Kidney epithelial cell (primary cell): Measurements from ENCODE around the gene CEP112. TPM values are rescaled to one million over a fixed set of nuclear protein-coding genes. Genes with fewer than 3 reads are reported as not detected.

Source experiments
- DNase-seq: peaks from one replicate; pipeline ENCODE4 v3.0.0-alpha.2; 2010; ENCODE audit warnings: low read depth
- H3K27me3 ChIP-seq: 2 replicates; pipeline ENCODE4 v1.6.0; 2011; ENCODE audit warnings: low read length; ENCODE audit not compliant: control insufficient read depth, insufficient read depth
- H3K36me3 ChIP-seq: 2 replicates; pipeline ENCODE4 v1.5.1; 2011; ENCODE audit warnings: low read length; ENCODE audit not compliant: control insufficient read depth, insufficient read depth
- H3K4me3 ChIP-seq: 2 replicates; pipeline ENCODE4 v1.5.1; 2011; ENCODE audit warnings: low read depth, mild to moderate bottlenecking, control low read depth, low read length
- total RNA-seq: library from RNA; depleted of rRNA; stranded (reverse); fragments of >200 nt; gene quantifications from 2 replicates; pipeline ENCODE4 v1.2.3, GENCODE V29; 2015
- TF ChIP-seq, protein P1 (sequence below): IDR thresholded peaks from 2 replicates; pipeline ENCODE4 v1.5.1; 2011; ENCODE audit warnings: mild to moderate bottlenecking, moderate library complexity, low read length, control low read depth, inconsistent platforms; ENCODE audit not compliant: insufficient read depth, poor library complexity, severe bottlenecking

The CEP112 gene
- total RNA-seq, 1 donor from 2014 or later, result 6.5 TPM

DNA sequence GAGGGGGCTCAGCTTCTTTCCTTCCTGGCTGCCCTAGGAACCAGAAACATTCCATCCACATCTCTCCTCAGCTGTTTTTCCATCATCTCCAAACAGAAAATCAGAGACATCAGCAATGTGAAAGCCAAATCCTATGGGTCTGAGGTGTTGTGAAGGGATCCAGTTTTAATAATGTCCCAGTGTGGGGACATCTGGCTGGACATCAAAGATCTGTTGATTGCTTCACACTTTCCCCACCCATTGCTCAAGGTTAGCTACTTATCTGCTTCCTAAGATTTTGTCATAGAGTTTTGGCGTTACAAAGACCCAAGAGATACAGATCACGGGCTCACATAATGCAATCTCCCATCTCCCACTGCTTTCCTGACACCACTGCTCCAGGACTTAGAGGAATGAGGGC, 582.6 kb downstream of the CEP112 start:
- DNase-seq, result no peak
- no peak overlapping the region for H3K4me3 ChIP-seq
- TF ChIP-seq, protein P1, sequence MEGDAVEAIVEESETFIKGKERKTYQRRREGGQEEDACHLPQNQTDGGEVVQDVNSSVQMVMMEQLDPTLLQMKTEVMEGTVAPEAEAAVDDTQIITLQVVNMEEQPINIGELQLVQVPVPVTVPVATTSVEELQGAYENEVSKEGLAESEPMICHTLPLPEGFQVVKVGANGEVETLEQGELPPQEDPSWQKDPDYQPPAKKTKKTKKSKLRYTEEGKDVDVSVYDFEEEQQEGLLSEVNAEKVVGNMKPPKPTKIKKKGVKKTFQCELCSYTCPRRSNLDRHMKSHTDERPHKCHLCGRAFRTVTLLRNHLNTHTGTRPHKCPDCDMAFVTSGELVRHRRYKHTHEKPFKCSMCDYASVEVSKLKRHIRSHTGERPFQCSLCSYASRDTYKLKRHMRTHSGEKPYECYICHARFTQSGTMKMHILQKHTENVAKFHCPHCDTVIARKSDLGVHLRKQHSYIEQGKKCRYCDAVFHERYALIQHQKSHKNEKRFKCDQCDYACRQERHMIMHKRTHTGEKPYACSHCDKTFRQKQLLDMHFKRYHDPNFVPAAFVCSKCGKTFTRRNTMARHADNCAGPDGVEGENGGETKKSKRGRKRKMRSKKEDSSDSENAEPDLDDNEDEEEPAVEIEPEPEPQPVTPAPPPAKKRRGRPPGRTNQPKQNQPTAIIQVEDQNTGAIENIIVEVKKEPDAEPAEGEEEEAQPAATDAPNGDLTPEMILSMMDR, result no peak
- no peaks in the 10 kb centered on the region for H3K36me3 ChIP-seq
- H3K27me3 ChIP-seq, result no peaks in the 10 kb centered on the region

DNA sequence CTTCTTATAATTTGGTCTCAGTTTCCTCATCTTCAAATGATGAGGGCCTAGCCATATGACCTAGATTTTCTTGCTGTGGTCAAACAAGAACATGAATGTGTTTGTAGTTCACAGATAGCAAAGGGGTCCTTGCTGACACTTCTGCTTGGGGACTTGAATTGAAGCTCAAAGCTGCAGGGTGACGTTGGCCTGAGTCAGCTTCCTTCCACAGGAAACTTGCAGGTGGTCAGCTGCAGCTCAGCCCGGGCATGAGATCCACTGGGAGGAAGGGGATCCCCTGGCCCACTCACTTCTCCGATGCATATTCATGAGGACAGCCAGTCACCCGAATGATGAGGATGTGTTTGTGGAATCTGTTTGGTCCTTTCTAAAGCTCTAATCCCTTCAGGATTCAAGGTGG, 587.9 kb downstream of the CEP112 start:
- Histone ChIP-seq H3K27me3 (no peaks in the 10 kb centered on the region), H3K36me3 (no peaks in the 10 kb centered on the region), H3K4me3 (no peak overlapping the region)
- TF ChIP-seq, protein P1, result no peak
- peak; percentile 29 for DNase-seq

DNA sequence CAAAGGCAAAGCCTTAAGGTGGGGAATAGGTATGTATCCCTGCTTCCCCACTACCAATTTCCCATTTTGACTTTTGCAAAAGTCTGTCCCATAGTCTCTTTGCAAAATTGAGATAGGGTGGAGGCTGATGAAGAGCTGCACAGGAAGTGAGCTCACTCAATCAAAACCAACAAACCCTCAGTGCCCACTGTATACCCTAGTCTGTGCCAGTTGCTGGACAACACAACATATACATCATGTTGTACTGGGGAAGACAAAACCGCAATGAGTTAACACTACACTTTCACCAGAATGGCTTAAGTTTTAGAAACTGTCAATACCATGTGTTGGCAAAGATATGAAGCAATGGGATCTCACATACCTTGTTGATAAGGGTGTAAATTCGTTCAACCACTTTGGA, 590.1 kb downstream of the CEP112 start:
- Histone ChIP-seq H3K27me3 (no peaks in the 10 kb centered on the region), H3K36me3 (no peaks in the 10 kb centered on the region), H3K4me3 (no peak overlapping the region)
- TF ChIP-seq, protein P1, result no peak
- DNase-seq, result no peak

DNA sequence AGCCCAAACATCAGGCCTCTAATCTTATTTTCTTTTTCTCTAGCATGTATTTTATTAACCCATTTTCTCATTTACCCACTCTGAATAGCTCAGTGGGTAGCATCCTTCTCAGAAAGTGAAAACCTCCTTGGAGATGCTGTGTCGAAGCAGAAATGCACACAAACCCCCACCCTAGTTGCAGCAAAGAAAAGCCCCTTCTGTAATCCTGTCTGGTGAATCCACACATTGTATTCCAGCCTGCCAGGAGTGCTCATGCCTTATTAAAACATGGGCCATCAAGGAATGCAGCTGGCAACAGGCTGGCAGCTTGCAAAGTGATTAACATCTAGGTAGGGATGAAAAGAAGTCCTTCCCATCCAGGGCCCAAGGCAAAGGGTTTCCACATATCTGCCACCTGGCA, 590.8 kb downstream of the CEP112 start:
- Histone ChIP-seq H3K4me3 (no peak overlapping the region), H3K27me3 (no peaks in the 10 kb centered on the region), H3K36me3 (no peaks in the 10 kb centered on the region)
- no peak for DNase-seq
- TF ChIP-seq, protein P1, result no peak

DNA sequence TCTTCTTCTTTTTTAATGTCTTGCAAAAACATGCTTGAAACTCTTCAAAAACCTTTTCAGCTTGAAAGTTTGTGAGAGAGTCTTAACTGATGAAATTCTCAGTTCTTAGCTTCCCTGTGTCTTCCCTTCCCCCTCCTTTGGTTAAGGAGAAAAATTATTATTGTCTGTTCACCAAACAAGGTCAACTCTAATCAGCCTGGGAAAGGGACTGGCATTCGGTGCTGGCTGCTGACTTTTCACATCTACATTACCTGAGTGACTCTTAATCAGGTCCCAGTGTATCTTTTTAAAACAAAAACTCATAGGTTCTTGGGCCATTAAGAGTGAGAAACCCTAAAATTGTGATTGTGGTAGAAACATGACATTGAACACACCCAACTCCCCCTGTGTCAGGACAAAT, 591.4 kb downstream of the CEP112 start:
- TF ChIP-seq, protein P1, result no peak
- no peaks in the 10 kb centered on the region for H3K36me3 ChIP-seq
- no peaks in the 10 kb centered on the region for H3K27me3 ChIP-seq
- no peak overlapping the region for H3K4me3 ChIP-seq
- DNase-seq, result no peak

DNA sequence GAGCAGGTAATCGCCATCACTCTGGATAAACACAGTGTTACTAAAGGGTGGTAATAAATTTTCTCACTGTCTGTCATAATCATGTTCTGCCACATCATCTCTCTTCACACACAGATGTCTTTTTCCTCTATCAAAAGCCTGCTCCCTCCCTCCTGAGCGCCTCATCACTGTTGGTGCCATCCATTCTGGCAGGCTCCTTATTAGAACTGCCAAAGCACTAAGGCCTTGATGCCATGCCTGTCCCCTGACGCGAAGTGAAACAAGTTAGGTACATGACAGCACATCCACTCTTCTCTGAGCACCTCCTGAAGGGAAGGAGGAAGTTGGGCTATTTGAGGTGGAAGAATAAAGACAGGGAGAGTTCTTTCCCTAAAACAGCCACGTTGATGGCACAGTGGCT, 592.3 kb downstream of the CEP112 start:
- H3K36me3 ChIP-seq, result no peaks in the 10 kb centered on the region
- no peak overlapping the region for H3K4me3 ChIP-seq
- TF ChIP-seq, protein P1, result no peak
- DNase-seq, result no peak
- H3K27me3 ChIP-seq, result no peaks in the 10 kb centered on the region
